ENCODE measurements around the gene CHRM1. TPM values are rescaled to one million over a fixed set of nuclear protein-coding genes. Genes with fewer than 3 reads are reported as not detected.
A peak's percentile ranks its signal among the peaks of the same experiment; 100 is the strongest.

Gene CHRM1
- total and polyA plus RNA-seq, 2 of the 13 experiments (the other 11 are each of a cell fraction or from before 2014, with no cell fraction given), result not detected

GRCh38 chr11:62931499-62932278 lies 10.5 kb upstream of the CHRM1 start:
- POLR2A ChIA-PET, result no interaction called here
- intact Hi-C loops (cut with micrococcal nuclease; ENCODE audit: unreplicated experiment), result no loop called here

DNA sequence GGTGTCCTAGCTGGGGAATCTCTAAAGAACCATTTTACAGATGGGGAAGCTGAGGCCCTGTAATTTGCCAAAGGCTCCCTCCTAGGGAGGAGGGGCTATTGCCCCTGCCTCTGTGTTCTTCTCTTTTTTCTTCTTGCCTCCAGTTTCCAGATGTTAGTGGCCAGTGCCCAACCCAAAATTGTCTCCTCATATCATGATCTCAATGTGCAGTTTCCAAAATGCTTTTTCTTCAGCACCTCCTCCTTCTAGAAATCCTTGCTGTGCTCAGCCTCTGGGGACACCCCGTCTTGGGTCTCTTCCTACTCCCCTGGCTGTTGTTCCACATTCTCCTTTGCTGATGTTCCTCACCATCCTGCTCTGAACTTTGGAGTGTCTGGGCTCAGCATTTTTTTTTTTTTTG lies 9.5 kb upstream of the CHRM1 start:
- Histone ChIP-seq H3K27me3 (ENCODE audit: control insufficient read depth in 1 of 2, insufficient read depth in 2 of 2, low read length in 2 of 2) (peaks cover 3 to 20% of the 10 kb centered on the region in 2 experiments; a peak in 4 of 5 replicates), H3K79me2 (ENCODE audit: insufficient read depth, low read length) (no peaks in the 10 kb centered on the region), H3K27ac (ENCODE audit: extremely low read length, insufficient read depth, low read length) (no peak overlapping the region), H3K4me1 (ENCODE audit: insufficient read depth, low read length) (0 out of 2 replicates have a peak, but pooled peaks cover 5% of the 10 kb centered on the region), H4K20me1 (ENCODE audit: insufficient read depth, low read length) (no peaks in the 10 kb centered on the region), H3K4me3 (replicated peaks in 1 of 3; ENCODE audit: insufficient read depth in 1 of 3, low read depth in 2 of 3, low read length in 3 of 3) (no peak overlapping the region), H3K4me2 (ENCODE audit: low read depth, low read length) (no peak overlapping the region), H3K36me3 (replicated peaks in 1 of 2; ENCODE audit: control insufficient read depth in 1 of 2, insufficient read depth in 2 of 2, low read length in 2 of 2) (no peaks in the 10 kb centered on the region), H2AFZ (ENCODE audit: low read length) (no peak overlapping the region), H3K9ac (ENCODE audit: insufficient read depth, low read depth, low read length) (no peak overlapping the region), H3K9me3 (ENCODE audit: low read length) (no peaks in the 10 kb centered on the region)
- FAIRE-seq (no peak), DNase-seq (ENCODE audit: low spot score) (no peak), ATAC-seq (no peak)
- intact Hi-C loops (cut with micrococcal nuclease; ENCODE audit: unreplicated experiment), result no loop called here
- CTCF ChIA-PET (ENCODE audit: low intra/inter-chr PET ratio, low total read pairs), result no interaction called here
- in situ Hi-C loops (cut with HindIII; ENCODE audit: extremely low pct_ligation_motif_present, low pct_unique_long_range_greater_than_20kb), result no loop called here
- TF ChIP-seq SMARCC2 (IDR thresholded peaks at IDR 0.05) (no peak), ZBTB7B (CRISPR knock-in tag; IDR thresholded peaks at IDR 0.05) (no peak), MAFF (IDR thresholded peaks at IDR 0.05; ENCODE audit: low read depth, low read length) (no peak), ZFP82 (CRISPR knock-in tag; IDR thresholded peaks at IDR 0.05; ENCODE audit: borderline replicate concordance) (no peak), ZNF546 (CRISPR knock-in tag; conservative IDR thresholded peaks at IDR 0.05) (no peak)
- TF ChIP-seq, protein P1, sequence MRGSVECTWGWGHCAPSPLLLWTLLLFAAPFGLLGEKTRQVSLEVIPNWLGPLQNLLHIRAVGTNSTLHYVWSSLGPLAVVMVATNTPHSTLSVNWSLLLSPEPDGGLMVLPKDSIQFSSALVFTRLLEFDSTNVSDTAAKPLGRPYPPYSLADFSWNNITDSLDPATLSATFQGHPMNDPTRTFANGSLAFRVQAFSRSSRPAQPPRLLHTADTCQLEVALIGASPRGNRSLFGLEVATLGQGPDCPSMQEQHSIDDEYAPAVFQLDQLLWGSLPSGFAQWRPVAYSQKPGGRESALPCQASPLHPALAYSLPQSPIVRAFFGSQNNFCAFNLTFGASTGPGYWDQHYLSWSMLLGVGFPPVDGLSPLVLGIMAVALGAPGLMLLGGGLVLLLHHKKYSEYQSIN (CRISPR knock-in tag; IDR thresholded peaks at IDR 0.05; ENCODE audit: borderline replicate concordance), result no peak
- no TSS peak for BruUV-seq (replicated peaks)
- 0% methylated on average over 1 of the region's 1 CpG for WGBS (ENCODE audit: low lambda C conversion rate)
- POLR2A ChIA-PET, result interaction anchor here (0.6 kb wide), 1 partner anchor 11 kb away, joined by 3 read pairs; no protein-coding TSS in a partner anchor

More at GRCh38 chr11:62931499-62932278, 10.5 kb upstream of the CHRM1 start:
- CTCF ChIA-PET (ENCODE audit: low intra/inter-chr PET ratio, low total read pairs), result no interaction called here
- TF ChIP-seq ZNF205 (CRISPR knock-in tag; IDR thresholded peaks at IDR 0.05), result peak; percentile 47; the same call in 1 of the 2 replicates
- TF ChIP-seq ZNF382 (CRISPR knock-in tag; IDR thresholded peaks at IDR 0.05; ENCODE audit: borderline replicate concordance), result no peak
- TF ChIP-seq ZNF121 (CRISPR knock-in tag; IDR thresholded peaks at IDR 0.05), result 0 out of 2 replicates have a peak, but pooled peaks have one; percentile 22
- TF ChIP-seq ZNF441 (CRISPR knock-in tag; IDR thresholded peaks at IDR 0.05; ENCODE audit: borderline replicate concordance), result no peak
- no peaks in the 10 kb centered on the region for H3K79me2 ChIP-seq (ENCODE audit: insufficient read depth, low read length)
- H3K4me3 ChIP-seq (replicated peaks in 1 of 3; ENCODE audit: insufficient read depth in 1 of 3, low read depth in 2 of 3, low read length in 3 of 3), result no peak overlapping the region
- H4K20me1 ChIP-seq (ENCODE audit: insufficient read depth, low read length), result no peaks in the 10 kb centered on the region
- no peak for DNase-seq (ENCODE audit: low spot score)
- 0 out of 2 replicates have a peak, but pooled peaks cover 5% of the 10 kb centered on the region for H3K4me1 ChIP-seq (ENCODE audit: insufficient read depth, low read length)
- no peak overlapping the region for H3K9ac ChIP-seq (ENCODE audit: insufficient read depth, low read depth, low read length)
- in situ Hi-C loops (cut with HindIII; ENCODE audit: extremely low pct_ligation_motif_present, low pct_unique_long_range_greater_than_20kb), result no loop called here
- no TSS peak for BruUV-seq (replicated peaks)
- 38% methylated on average over 8 of the region's 8 CpGs for WGBS (ENCODE audit: low lambda C conversion rate)
- H2AFZ ChIP-seq (ENCODE audit: low read length), result no peak overlapping the region
- H3K9me3 ChIP-seq (ENCODE audit: low read length), result no peaks in the 10 kb centered on the region
- H3K27me3 ChIP-seq (ENCODE audit: control insufficient read depth in 1 of 2, insufficient read depth in 2 of 2, low read length in 2 of 2), result peaks cover 5 to 20% of the 10 kb centered on the region in 2 experiments; a peak in 3 of 5 replicates
- H3K4me2 ChIP-seq (ENCODE audit: low read depth, low read length), result no peak overlapping the region
- FAIRE-seq, result no peak
- no peaks in the 10 kb centered on the region for H3K36me3 ChIP-seq (replicated peaks in 1 of 2; ENCODE audit: control insufficient read depth in 1 of 2, insufficient read depth in 2 of 2, low read length in 2 of 2)
- no peak for ATAC-seq
- no peak overlapping the region for H3K27ac ChIP-seq (ENCODE audit: extremely low read length, insufficient read depth, low read length)

Measured in HepG2 (cell line).